ELR (cell line): ENCODE results near the gene KLHL3.
"Not testable (repeated sequence)": the region's sequence is repeated elsewhere in the genome, so short reads cannot be mapped to it uniquely, and the experiment has no call there.

ENCODE experiments used
- DNase-seq: peaks from one replicate; pipeline ENCODE4 v3.0.0-alpha.2; 2015; ENCODE audit warnings: low read depth

The KLHL3 gene, protein sequence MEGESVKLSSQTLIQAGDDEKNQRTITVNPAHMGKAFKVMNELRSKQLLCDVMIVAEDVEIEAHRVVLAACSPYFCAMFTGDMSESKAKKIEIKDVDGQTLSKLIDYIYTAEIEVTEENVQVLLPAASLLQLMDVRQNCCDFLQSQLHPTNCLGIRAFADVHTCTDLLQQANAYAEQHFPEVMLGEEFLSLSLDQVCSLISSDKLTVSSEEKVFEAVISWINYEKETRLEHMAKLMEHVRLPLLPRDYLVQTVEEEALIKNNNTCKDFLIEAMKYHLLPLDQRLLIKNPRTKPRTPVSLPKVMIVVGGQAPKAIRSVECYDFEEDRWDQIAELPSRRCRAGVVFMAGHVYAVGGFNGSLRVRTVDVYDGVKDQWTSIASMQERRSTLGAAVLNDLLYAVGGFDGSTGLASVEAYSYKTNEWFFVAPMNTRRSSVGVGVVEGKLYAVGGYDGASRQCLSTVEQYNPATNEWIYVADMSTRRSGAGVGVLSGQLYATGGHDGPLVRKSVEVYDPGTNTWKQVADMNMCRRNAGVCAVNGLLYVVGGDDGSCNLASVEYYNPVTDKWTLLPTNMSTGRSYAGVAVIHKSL

DNA sequence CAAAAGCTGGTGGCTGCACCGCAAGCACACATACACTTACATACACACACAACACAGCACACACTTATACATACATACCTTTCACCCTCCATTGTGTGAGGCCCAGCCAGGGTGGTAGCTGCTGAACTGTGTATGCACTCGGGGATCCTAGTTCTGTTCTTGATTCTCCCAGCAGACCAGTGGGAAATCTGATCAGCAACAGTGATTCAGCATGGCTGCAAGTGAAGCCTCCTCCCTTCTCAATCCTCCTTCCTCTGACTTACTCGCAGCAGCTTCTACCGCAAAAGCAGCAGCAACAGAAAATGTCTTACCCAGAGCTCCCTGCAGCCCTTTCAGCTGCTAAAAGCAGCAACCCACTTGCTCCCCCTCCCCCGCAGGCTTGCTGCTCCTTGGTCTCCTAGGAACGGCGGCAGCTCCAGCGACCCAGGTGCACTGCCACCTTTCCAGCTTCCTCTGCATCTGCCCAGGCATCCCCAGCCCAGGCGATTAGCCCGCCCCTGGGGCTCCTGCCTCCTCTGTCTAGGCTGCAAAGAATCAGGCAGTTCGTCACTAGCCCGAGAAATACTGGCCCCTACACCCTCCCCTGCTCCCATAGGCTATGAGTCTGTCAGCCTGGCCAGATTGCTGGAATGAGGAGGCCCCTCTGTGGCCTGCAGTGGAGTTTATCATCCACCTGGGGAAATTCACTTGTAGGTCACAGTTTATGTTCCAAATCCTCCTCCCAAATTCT lies at the start of gene KLHL3:
Gene KLHL3 (minus strand): TSS at position 535 of the 730 bp plus-strand sequence. CDS start 443 bp downstream, at position 92.
- peak; percentile 79 for DNase-seq

DNA sequence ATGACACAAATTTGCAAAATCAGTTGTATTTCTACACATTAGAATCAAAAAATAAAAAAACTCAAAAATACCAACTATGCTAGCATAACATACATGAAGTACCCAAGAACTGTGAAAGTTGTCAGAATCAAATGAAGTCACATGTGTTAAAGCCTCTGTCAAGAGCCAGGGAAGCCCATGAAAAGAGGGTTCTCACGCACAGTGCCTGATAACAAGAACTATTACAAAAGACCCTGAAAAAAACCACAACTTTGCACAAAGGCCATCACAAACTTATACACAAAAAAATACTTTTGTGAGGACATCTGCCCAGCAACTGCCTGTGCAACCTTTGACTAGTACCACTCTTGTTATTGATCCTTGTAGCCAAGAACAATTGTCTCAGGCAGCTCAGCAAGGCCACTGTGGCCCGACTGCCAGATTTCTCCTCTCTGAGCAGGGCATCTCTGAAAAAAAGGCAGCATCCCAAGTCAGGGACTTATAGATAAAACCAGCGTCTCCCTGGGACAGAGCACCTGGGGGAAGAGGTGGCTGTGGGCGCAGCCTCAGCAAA lies 47.2 kb upstream of the KLHL3 start:
- no peak for DNase-seq

DNA sequence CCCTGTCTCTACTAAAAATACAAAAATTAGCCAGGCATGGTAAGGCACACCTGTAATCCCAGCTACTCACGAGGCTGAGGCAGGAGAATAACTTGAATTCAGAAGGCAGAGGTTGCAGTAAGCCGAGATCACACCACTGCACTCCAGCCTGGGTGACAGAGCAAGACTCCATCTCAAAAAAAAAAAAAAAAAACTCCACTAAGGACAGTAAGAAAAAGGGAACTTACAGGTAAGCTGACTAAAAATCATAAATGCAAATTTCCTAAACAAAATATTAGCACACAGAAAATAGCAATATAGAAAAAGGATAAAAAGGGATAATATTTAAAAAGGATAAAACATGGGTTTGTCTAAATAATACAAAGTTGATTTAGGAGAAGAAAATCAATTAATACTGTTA lies 46.2 kb upstream of the KLHL3 start:
- no peak for DNase-seq

GRCh38 chr5:137778772-137779564 lies 43.1 kb upstream of the KLHL3 start:
- DNase-seq = peak; percentile 61

DNA sequence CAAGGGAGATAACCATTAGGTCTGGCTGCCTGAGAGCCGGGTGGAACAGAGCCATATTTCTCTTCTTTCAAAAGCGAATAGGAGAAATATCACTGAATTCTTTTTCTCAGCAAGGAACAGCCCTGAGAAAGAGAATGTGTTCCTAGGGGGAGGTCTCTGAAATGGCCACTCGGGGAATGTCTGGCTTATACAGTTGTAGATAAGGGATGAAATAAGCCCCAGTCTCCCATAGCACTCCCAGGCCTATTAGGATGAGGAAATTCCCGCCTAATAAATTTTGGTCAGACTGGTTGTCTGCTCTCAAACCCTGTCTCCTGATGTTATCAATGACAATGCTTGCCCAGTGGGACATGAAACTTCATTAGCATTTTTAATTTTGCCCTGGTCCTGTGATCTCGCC lies 32.0 kb upstream of the KLHL3 start:
- not testable (repeated sequence) for DNase-seq

DNA sequence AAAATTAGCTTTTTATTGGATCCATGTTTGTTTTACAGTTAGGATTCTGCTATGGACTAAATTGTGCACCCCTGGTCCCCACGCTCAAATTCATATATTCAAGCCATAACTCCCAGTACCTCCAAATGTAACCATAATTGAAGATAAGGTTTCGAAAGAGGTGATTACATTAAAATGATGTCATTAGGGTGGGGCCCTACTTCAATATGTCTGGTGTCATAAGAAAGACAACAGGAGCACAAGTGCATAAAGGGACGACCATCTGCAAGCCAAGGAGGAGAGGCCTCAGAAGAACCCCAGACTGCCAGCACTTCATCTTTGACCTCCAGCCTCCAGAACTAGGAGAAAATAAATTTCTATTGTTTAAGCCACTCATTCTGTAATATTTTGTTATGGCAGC lies 25.7 kb upstream of the KLHL3 start:
- no peak for DNase-seq

- DNase-seq = peak; percentile 39
Observed at GRCh38 chr5:137760719-137761516, 25.0 kb upstream of the KLHL3 start.

GRCh38 chr5:137760294-137760693 lies 24.4 kb upstream of the KLHL3 start:
- no peak for DNase-seq

DNA sequence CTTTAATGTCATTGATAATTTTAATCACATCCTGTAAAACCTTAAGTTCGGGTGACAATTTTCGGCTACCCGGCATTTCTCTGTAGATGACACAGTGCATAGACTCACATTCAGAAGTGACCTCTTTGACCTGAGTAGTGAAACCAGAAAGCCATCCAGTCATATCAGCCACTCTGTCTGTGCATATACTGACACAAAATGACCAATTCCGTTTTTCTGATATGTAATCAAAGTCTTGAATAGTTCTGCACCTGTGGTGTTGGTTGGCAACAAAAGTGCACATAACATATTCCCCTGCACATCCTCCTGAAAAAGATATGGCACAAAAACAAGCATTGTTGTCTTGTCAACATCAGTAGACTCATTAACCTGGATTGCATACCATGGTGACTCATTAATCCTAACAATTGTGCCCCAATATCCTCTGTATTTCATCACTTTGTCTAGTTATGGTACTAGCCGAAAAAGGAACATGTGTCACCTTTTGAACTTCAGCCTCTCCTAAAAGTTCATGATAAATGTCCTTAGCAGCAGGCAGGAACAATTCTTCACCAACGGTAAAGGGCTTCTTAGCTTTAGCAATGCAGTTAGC lies 22.9 kb upstream of the KLHL3 start:
- DNase-seq = peak; percentile 67

DNA sequence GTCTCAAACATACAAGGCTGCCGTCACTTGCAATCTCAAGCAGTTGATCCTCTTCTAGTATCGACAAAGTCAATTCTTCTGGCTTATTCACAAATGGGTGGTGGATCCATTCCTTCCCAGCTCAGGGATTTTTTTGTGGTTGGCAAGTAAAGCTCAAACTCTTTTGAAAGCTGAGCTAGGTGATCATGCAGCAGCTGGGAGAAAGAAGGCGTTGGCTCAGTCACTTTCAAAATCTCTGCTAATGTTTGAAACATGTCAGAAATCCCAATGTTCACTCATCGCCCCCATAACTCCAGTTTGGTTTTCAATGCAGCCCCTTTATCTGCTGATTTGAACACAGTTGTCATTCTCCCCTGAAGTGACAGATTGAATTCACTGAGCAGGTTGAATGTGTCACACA lies 22.2 kb upstream of the KLHL3 start:
- DNase-seq = no peak

- DNase-seq = no peak
Observed at GRCh38 chr5:137757634-137758033, 21.7 kb upstream of the KLHL3 start.

DNA sequence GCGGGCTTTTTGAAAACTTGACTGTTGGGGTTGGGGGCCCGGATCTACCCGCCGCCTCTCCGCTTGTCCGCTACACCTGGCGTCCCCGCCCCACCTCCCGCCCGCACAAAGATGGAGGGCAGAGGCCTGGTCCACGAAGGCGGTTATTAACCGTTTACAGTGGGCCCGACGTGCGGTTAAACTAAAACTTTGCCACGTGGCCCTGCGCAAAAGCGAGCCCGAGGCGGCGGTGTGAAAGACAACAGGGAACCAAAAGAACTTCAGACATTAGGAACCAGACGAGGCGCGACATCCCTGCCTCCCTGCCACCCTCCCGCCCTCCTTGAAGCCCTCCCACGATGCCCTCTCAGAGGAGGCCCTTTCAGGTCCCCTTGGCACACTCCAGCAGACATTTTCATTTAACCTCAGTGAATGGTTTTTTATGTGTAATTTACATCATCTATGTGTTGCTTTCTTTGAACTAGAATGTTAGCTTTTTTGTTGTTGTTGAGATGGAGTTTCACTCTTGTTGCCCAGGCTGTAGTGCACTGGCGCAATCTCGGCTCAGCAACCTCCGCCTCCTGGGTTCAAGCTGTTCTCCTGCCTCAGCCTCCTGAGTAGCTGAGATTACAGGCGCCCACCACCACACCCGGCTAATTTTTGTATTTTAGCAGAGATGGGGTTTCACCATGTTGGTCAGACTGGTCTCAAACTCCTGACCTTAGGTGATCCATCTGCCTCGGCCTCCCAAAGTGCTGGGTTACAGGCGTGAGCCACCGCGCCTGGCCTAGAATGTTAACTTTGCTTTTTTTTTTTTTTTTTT lies 19.3 kb upstream of the KLHL3 start:
- no peak for DNase-seq

- peak; percentile 97 for DNase-seq
Observed at GRCh38 chr5:137754188-137754960, 18.5 kb upstream of the KLHL3 start, which contains the start of gene HNRNPA0. TSS of gene HNRNPA0 (minus strand) at chr5:137754363. CDS start at chr5:137754066, 297 bp downstream.

DNA sequence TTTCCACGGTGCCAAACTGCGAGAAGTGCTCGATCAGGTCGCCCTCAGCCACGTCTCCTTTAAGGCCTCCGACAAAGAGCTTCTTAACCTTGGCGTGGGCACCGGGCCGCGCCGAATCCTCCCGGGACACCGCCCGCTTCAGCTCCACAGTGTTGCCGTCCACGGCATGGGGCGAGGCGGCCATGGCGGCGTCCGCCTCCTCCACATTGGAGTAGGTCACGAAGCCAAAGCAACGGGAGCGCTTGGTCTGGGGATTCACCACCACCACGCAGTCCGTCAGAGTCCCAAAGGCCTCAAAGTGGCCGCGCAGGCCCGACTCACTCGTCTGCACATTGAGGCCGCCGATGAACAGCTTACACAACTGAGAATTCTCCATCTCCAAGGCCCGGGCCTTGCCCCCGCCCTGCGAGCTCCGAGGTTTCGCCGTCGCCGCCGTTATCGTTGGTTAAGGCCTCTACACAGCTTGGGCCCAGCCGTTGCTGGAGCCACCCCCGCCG lies 17.9 kb upstream of the KLHL3 start:
- no peak for DNase-seq

DNA sequence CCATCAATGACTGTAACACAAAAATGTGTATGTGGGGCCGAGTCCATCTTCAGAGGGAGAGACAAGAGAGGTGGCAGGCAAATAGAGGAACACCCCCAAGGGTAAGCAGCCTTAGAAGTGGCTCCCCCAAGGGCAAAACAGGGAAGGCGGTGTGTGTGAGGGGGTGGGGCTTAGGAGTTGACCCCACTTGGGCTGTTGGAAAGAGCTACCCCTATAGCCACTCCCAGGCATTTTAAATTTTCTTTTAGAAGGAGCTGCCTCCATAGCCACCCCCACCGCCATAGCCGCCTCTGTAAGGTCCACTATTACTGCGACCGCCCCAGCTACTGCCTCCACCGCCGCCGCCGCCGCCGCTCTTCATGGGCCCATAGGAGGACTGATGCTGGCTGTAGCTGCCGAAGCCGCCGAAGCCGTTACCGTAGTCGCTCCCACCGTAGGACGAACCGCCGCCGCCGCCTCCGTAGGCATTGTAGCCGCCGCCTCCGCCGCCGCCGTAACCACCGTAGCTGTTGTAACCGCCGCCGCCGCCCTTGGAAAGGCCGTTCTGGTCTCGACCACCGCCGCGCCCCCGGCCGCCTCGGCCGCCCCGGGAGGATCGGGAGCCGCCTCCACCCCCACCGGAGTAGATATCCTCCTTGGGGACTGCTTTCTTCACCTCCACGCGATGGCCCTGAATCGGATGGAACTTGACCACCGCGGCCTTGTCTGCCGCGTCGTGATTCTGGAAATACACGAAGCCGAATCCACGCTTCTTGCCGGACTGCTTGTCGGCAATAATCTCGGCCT lies 17.2 kb upstream of the KLHL3 start:
- peak; percentile 64 for DNase-seq

DNA sequence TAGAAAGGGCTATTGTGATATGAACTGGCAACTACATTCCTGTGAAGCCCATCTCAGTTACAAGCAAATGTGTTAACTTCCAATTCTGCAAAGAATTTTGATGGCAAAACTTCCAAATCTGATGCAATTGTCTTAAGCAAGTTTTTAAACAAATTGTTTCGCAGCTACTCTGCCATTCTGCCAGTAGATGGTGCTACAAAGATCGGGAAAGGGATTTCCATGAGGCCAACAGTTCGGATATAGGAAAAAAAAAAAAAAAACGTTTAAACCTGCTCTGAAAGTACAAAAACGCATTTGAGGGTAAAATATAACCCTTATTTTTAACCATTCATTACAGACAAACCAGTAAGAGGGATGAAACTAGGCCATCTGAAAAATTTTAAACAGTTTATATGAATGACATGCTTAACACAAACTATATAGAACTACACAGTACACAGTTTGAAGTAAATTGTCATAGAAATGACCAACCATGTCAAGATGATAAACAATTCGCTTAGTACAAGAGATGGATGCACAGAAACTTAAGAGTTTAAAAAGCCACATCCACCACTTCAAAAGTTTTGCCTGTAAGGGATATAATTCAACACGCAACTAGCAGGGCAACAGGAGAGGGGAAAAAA lies 16.1 kb upstream of the KLHL3 start:
- DNase-seq = peak; percentile 83

DNA sequence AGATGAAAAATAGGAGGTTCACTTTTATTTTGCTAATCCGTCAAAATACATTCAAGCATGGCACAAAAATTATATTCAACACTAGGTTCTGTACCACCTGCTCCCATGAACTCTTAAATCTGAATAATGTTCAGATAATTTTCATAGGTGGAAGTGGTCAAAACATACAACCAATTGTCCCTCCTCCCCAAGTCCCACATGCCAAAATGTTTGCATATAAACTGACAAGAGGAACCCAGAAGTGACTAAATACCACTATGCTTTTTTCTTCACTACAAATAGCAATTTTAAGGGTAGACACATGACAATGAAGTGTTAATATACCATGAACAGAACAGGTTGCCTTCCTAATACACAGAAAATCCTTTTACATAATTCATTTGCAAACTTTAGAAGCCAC lies 14.5 kb upstream of the KLHL3 start:
- no peak for DNase-seq
